Head of caudate nucleus (tissue), 42 donors: ENCODE data around the gene C1QTNF5.

Source experiments
- DNase-seq, 42 donors: peaks; one replicate each; pipeline versions ENCODE4 v3.0.0 to v3.0.0-alpha.2; 2020 to 2021; ENCODE audit warnings: mixed read lengths in 7 of 42
- intact Hi-C: fragments of 100-400 bp; cut with DNase I; formaldehyde crosslinking; loops from one replicate; pipeline ENCODE4 v1.15.0; 2022

The C1QTNF5 gene

GRCh38 chr11:119310682-119311052 is 30.0 kb downstream of the C1QTNF5 start:
- intact Hi-C loops: no loop called here
- no peak for DNase-seq

GRCh38 chr11:119309953-119310681 is 30.6 kb downstream of the C1QTNF5 start:
- DNase-seq: no peak
- intact Hi-C loops: no loop called here

GRCh38 chr11:119309411-119309810 is 31.3 kb downstream of the C1QTNF5 start:
- no peak for DNase-seq
- intact Hi-C loops: no loop called here

- intact Hi-C loops: no loop called here
- no peak for DNase-seq
Measured at GRCh38 chr11:119307974-119308373, 32.7 kb downstream of the C1QTNF5 start.

- intact Hi-C loops: no loop called here
- peak in 6 of 42 donors; percentile 32 to 63 (median 39) for DNase-seq
Measured at GRCh38 chr11:119307219-119307618, 33.5 kb downstream of the C1QTNF5 start.

- intact Hi-C loops: no loop called here
- no peak for DNase-seq
Measured at GRCh38 chr11:119306373-119306890, 34.3 kb downstream of the C1QTNF5 start.

GRCh38 chr11:119305556-119306372 is 34.9 kb downstream of the C1QTNF5 start:
- intact Hi-C loops: no loop called here
- DNase-seq: no peak

- DNase-seq: no peak
- intact Hi-C loops: no loop called here
Measured at GRCh38 chr11:119303227-119303718, 37.4 kb downstream of the C1QTNF5 start.

GRCh38 chr11:119300198-119300964 is 40.3 kb downstream of the C1QTNF5 start:
- intact Hi-C loops: no loop called here
- no peak for DNase-seq

- no peak for DNase-seq
- intact Hi-C loops: no loop called here
Measured at GRCh38 chr11:119299416-119299815, 41.3 kb downstream of the C1QTNF5 start.

GRCh38 chr11:119298726-119299125 is 42.0 kb downstream of the C1QTNF5 start:
- DNase-seq: no peak
- intact Hi-C loops: no loop called here

GRCh38 chr11:119297938-119298337 is 42.7 kb downstream of the C1QTNF5 start:
- intact Hi-C loops: no loop called here
- DNase-seq: no peak

GRCh38 chr11:119295178-119295577 is 45.5 kb downstream of the C1QTNF5 start:
- intact Hi-C loops: no loop called here
- DNase-seq: no peak

GRCh38 chr11:119293461-119293860 is 47.2 kb downstream of the C1QTNF5 start:
- intact Hi-C loops: no loop called here
- no peak for DNase-seq

- no peak for DNase-seq
- intact Hi-C loops: no loop called here
Measured at GRCh38 chr11:119290894-119291497, 49.7 kb downstream of the C1QTNF5 start.
